Stomach (tissue), 9 donors: ENCODE data around the gene DNAI7. TPM values are rescaled to one million over a fixed set of nuclear protein-coding genes. Genes with fewer than 3 reads are reported as not detected.

Experiments
- DNase-seq, 2 donors: peaks; one replicate each; pipeline versions ENCODE4 v3.0.0 to v3.0.0-alpha.2; 2013 to 2019
- H3K27ac ChIP-seq, 5 donors: fragments of 200-600 bp in 4 of 5; sonication (generic) in 4 of 5; one replicate each; pipeline ENCODE4 v1.5.1; 2013 to 2019; ENCODE audit warnings: mild to moderate bottlenecking in 1 of 5, moderate library complexity in 1 of 5
- H3K27me3 ChIP-seq, 3 donors: fragments of 200-600 bp; sonication (generic); one replicate each; pipeline ENCODE4 v1.5.1; 2017 to 2019; ENCODE audit warnings: mixed run types in 1 of 3
- H3K36me3 ChIP-seq, 4 donors: fragments of 200-600 bp; sonication (generic); 1 replicate in 3 of 4; 2 replicates in 1 of 4; pipeline ENCODE4 v1.5.1; 2016 to 2019
- H3K4me1 ChIP-seq, 4 donors: fragments of 200-600 bp; sonication (generic); one replicate each; pipeline ENCODE4 v1.5.1; 2016 to 2019
- H3K4me3 ChIP-seq, 4 donors: fragments of 200-600 bp; sonication (generic) in 3 of 4; one replicate each; pipeline ENCODE4 v1.5.1; 2016 to 2019; ENCODE audit warnings: mild to moderate bottlenecking in 1 of 4
- H3K9me3 ChIP-seq, 4 donors: fragments of 200-600 bp; sonication (generic); one replicate each; pipeline ENCODE4 v1.5.1; 2016 to 2019
- EP300 ChIP-seq: sonication (generic); formaldehyde crosslinking; IDR thresholded peaks from one replicate; pipeline ENCODE4 v1.6.1; 2017; ENCODE audit warnings: antibody characterized with exemption
- POLR2A ChIP-seq, 4 donors: fragments of 450-650 bp; IDR thresholded peaks; one replicate each; pipeline ENCODE4 v1.6.1; 2016; ENCODE audit warnings: antibody characterized with exemption in 4 of 4, control low read depth in 2 of 4, mild to moderate bottlenecking in 1 of 4, moderate library complexity in 1 of 4
- POLR2AphosphoS5 ChIP-seq, 3 donors: sonication (generic); formaldehyde crosslinking; IDR thresholded peaks; one replicate each; pipeline ENCODE4 v1.6.1; 2016; ENCODE audit warnings: antibody characterized with exemption in 3 of 3
- WGBS, 5 donors: extraction: QIAGEN DNeasy Blood & Tissue Kit in 3 of 5; methylation state at CpG; one replicate each; pipeline versions ENCODE4 v1.1.5 to v1.1.7; 2013 to 2018; 5-methylcytosine and 5-hydroxymethylcytosine counted together
- intact Hi-C: fragments of 100-400 bp; cut with DNase I; formaldehyde crosslinking; loops from one replicate; pipeline ENCODE4 v1.15.1; 2023; ENCODE audit warnings: low total_unique reads
- polyA plus RNA-seq, 3 donors: library from polyadenylated mRNA; stranded (reverse); fragments of 200-250 nt; gene quantifications; one replicate each; pipeline ENCODE4 v1.2.3, GENCODE V29; 2013
- total RNA-seq, 5 donors: library from RNA; depleted of rRNA; stranded (reverse); fragments of >200 nt; gene quantifications; one replicate each; pipeline versions ENCODE4 v1.1.0 to v1.2.3, GENCODE V29; 2014 to 2016
- TF ChIP-seq, protein P1 (sequence below), 7 experiments: fragments of 450-650 bp in 4 of 7; fragments of 200-600 bp in 3 of 7; sonication (generic) in 3 of 7; IDR thresholded peaks; one replicate each; pipeline ENCODE4 v1.5.1; 2016 to 2019; ENCODE audit warnings: antibody characterized with exemption in 7 of 7, control low read depth in 2 of 7, mild to moderate bottlenecking in 1 of 7
- donor health status: healthy with polysubstance abuse.
- donor health status: Bipolar disorder and iron deficiency.
- donor health status: healthy.

The DNAI7 gene
- total and polyA plus RNA-seq, 8 donors, result 0.05 to 2.2 (median 0.37) TPM; not detected in 3

DNA sequence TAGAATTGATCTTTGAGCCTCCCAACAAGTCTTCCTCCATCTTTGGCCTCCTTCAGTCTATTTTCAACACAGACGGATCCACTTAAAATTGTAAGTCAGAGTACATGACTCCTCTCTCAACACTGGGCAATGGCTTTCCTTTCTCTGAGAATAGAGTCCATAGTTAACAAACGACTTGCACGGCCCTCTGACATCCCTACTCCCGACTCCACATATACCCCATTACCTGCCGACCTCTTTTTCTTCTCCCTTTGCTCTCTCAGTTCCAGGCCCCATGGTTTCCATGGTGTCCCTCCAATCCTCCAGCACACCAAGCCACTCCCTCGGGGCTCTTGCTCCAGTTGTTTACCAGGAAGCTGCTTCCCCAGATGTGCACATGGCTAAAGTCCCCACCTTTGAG lies 84.7 kb downstream of the DNAI7 start:
- no peak overlapping the region for H3K4me3 ChIP-seq
- TF ChIP-seq EP300 (no peak), POLR2AphosphoS5 (IDR thresholded peaks at IDR 0.05) (no peak), POLR2A (IDR thresholded peaks at IDR 0.05) (no peak)
- TF ChIP-seq, protein P1, sequence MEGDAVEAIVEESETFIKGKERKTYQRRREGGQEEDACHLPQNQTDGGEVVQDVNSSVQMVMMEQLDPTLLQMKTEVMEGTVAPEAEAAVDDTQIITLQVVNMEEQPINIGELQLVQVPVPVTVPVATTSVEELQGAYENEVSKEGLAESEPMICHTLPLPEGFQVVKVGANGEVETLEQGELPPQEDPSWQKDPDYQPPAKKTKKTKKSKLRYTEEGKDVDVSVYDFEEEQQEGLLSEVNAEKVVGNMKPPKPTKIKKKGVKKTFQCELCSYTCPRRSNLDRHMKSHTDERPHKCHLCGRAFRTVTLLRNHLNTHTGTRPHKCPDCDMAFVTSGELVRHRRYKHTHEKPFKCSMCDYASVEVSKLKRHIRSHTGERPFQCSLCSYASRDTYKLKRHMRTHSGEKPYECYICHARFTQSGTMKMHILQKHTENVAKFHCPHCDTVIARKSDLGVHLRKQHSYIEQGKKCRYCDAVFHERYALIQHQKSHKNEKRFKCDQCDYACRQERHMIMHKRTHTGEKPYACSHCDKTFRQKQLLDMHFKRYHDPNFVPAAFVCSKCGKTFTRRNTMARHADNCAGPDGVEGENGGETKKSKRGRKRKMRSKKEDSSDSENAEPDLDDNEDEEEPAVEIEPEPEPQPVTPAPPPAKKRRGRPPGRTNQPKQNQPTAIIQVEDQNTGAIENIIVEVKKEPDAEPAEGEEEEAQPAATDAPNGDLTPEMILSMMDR (IDR thresholded peaks at IDR 0.05), result no peak
- 81 to 90% (median 87%) methylated on average over 6 of the region's 6 CpGs for WGBS, 5 donors
- no peaks in the 10 kb centered on the region for H3K9me3 ChIP-seq
- no peaks in the 10 kb centered on the region for H3K27me3 ChIP-seq
- no peak overlapping the region for H3K27ac ChIP-seq
- intact Hi-C loops, result no loop called here
- no peaks in the 10 kb centered on the region for H3K4me1 ChIP-seq
- no peaks in the 10 kb centered on the region for H3K36me3 ChIP-seq
- no peak for DNase-seq

GRCh38 chr12:25107920-25108319 lies 87.0 kb downstream of the DNAI7 start:
- intact Hi-C loops, result no loop called here
- TF ChIP-seq, protein P1 (IDR thresholded peaks at IDR 0.05), result no peak
- no peak for TF ChIP-seq POLR2AphosphoS5 (IDR thresholded peaks at IDR 0.05)
- TF ChIP-seq POLR2A (IDR thresholded peaks at IDR 0.05), result no peak
- no peak for TF ChIP-seq EP300
- Histone ChIP-seq H3K27ac (no peak overlapping the region), H3K9me3 (no peaks in the 10 kb centered on the region), H3K36me3 (no peaks in the 10 kb centered on the region), H3K27me3 (no peaks in the 10 kb centered on the region), H3K4me1 (no peaks in the 10 kb centered on the region), H3K4me3 (no peak overlapping the region)
- 84 to 92% (median 87%) methylated on average over 4 of the region's 4 CpGs for WGBS, 5 donors
- no peak for DNase-seq

DNA sequence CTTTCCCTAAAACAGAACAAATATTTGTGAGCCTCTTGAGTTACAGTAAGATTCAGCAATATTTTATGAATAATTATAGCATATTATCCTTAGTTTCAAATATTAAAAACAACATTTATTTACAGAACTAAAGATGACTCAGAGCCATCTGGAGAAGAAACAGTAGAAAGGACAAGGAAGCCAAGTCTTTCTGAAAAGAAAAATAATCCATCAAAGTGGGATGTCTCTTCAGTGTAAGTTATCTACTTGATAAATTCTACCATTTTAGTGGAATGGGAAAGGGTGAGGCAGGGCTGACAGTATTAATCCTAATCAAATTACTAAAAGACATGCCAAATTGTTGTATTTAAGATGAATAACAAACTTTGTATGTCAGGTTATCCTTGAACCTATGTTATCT lies 88.1 kb downstream of the DNAI7 start:
- Histone ChIP-seq H3K27me3 (no peaks in the 10 kb centered on the region), H3K36me3 (no peaks in the 10 kb centered on the region), H3K4me1 (no peaks in the 10 kb centered on the region), H3K9me3 (no peaks in the 10 kb centered on the region), H3K4me3 (no peak overlapping the region), H3K27ac (no peak overlapping the region)
- intact Hi-C loops, result no loop called here
- TF ChIP-seq EP300, result no peak
- TF ChIP-seq, protein P1 (IDR thresholded peaks at IDR 0.05), result no peak
- no peak for TF ChIP-seq POLR2A (IDR thresholded peaks at IDR 0.05)
- no peak for TF ChIP-seq POLR2AphosphoS5 (IDR thresholded peaks at IDR 0.05)
- no peak for DNase-seq

- no peak overlapping the region for H3K4me3 ChIP-seq
- DNase-seq, result no peak
- H3K4me1 ChIP-seq, result no peaks in the 10 kb centered on the region
- peaks cover 0 to 7% (median 0%) of the 10 kb centered on the region in 4 donors for H3K36me3 ChIP-seq
- TF ChIP-seq, protein P1 (IDR thresholded peaks at IDR 0.05), result no peak
- TF ChIP-seq POLR2A (IDR thresholded peaks at IDR 0.05) (no peak), POLR2AphosphoS5 (IDR thresholded peaks at IDR 0.05) (no peak), EP300 (no peak)
- H3K27me3 ChIP-seq, result no peaks in the 10 kb centered on the region
- intact Hi-C loops, result no loop called here
- WGBS, 5 donors, result 52 to 85% (median 84%) methylated on average over 4 of the region's 4 CpGs
- no peaks in the 10 kb centered on the region for H3K9me3 ChIP-seq
- no peak overlapping the region for H3K27ac ChIP-seq
These were observed 92.6 kb downstream of the DNAI7 start for GRCh38 chr12:25102402-25102801.
